Colonic mucosa (tissue), 4 donors: ENCODE measurements around the gene NECTIN1. TPM values are rescaled to one million over a fixed set of nuclear protein-coding genes. Genes with fewer than 3 reads are reported as not detected.

Experiments used
- DNase-seq: peaks from one replicate; pipeline ENCODE4 v3.0.0-alpha.2; 2020
- H3K27ac ChIP-seq: fragments of 200-600 bp; one replicate; pipeline ENCODE4 v1.8.0; 2021
- H3K27me3 ChIP-seq: fragments of 200-600 bp; one replicate; pipeline ENCODE4 v1.8.0; 2021
- H3K36me3 ChIP-seq: fragments of 200-600 bp; one replicate; pipeline ENCODE4 v1.8.0; 2021
- H3K4me1 ChIP-seq: fragments of 200-600 bp; one replicate; pipeline ENCODE4 v1.8.0; 2021; ENCODE audit warnings: mild to moderate bottlenecking
- H3K4me3 ChIP-seq: fragments of 200-600 bp; one replicate; pipeline ENCODE4 v1.8.0; 2021
- H3K9ac ChIP-seq, 2 donors: one replicate each; pipeline ENCODE4 v1.7.0; 2013; ENCODE audit warnings: control low read depth in 2 of 2, low read depth in 2 of 2, low read length in 2 of 2
- H3K9me3 ChIP-seq: fragments of 200-600 bp; one replicate; pipeline ENCODE4 v1.8.0; 2021
- CTCF ChIP-seq: fragments of 200-600 bp; IDR thresholded peaks from one replicate; pipeline ENCODE4 v1.8.0; 2022; ENCODE audit warnings: antibody characterized with exemption, mild to moderate bottlenecking
- intact Hi-C: fragments of 100-400 bp; cut with DNase I; formaldehyde crosslinking; loops from one replicate; pipeline ENCODE4 v1.14.1; 2022
- total RNA-seq, 2 donors: library from RNA; stranded (reverse); fragmentation: NEBNext Ultra II Directional in 1 of 2; extraction: Animal tissue kit (Norgen Biotek cat#: 25700) in 1 of 2; gene quantifications; one replicate each; pipeline ENCODE4 v1.2.1, GENCODE V29; 2021
- donor health status: healthy.
- donor health status: DM: no; HTN: no; CAD: no.
- donor health status: DM: no; HTN: no; CAD: no.

The NECTIN1 gene
- total RNA-seq, 2 donors from 2014 or later, result 53.0 to 59.9 TPM

- Histone ChIP-seq H3K27me3 (no peaks in the 10 kb centered on the region), H3K4me1 (no peaks in the 10 kb centered on the region), H3K9me3 (no peaks in the 10 kb centered on the region), H3K4me3 (no peak overlapping the region), H3K27ac (no peak overlapping the region), H3K9ac (no peak overlapping the region), H3K36me3 (no peaks in the 10 kb centered on the region)
- no peak for DNase-seq
- TF ChIP-seq CTCF, result no peak
- intact Hi-C loops, result no loop called here
These were observed 99.0 kb downstream of the NECTIN1 start for GRCh38 chr11:119629834-119630624.

- no peaks in the 10 kb centered on the region for H3K4me1 ChIP-seq
- no peak for TF ChIP-seq CTCF
- no peaks in the 10 kb centered on the region for H3K27me3 ChIP-seq
- DNase-seq, result no peak
- H3K36me3 ChIP-seq, result no peaks in the 10 kb centered on the region
- no peak overlapping the region for H3K27ac ChIP-seq
- no peaks in the 10 kb centered on the region for H3K9me3 ChIP-seq
- no peak overlapping the region for H3K9ac ChIP-seq
- intact Hi-C loops, result no loop called here
- no peak overlapping the region for H3K4me3 ChIP-seq
These were observed 99.9 kb downstream of the NECTIN1 start for GRCh38 chr11:119629085-119629484.

- no peaks in the 10 kb centered on the region for H3K27me3 ChIP-seq
- no peaks in the 10 kb centered on the region for H3K36me3 ChIP-seq
- no peak for DNase-seq
- intact Hi-C loops, result no loop called here
- no peaks in the 10 kb centered on the region for H3K9me3 ChIP-seq
- TF ChIP-seq CTCF, result no peak
- no peak overlapping the region for H3K27ac ChIP-seq
- no peak overlapping the region for H3K4me3 ChIP-seq
- no peak overlapping the region for H3K9ac ChIP-seq
- H3K4me1 ChIP-seq, result no peaks in the 10 kb centered on the region
These were observed 101.7 kb downstream of the NECTIN1 start for GRCh38 chr11:119627286-119627685.

GRCh38 chr11:119626871-119627270 is 102.1 kb downstream of the NECTIN1 start:
- Histone ChIP-seq H3K4me1 (no peaks in the 10 kb centered on the region), H3K9me3 (no peaks in the 10 kb centered on the region), H3K4me3 (no peak overlapping the region), H3K27me3 (no peaks in the 10 kb centered on the region), H3K27ac (no peak overlapping the region), H3K36me3 (no peaks in the 10 kb centered on the region), H3K9ac (peak overlapping the region in 1 of 2 donors; percentile 7)
- DNase-seq, result no peak
- intact Hi-C loops, result no loop called here
- TF ChIP-seq CTCF, result no peak

GRCh38 chr11:119626197-119626841 is 102.7 kb downstream of the NECTIN1 start:
- H3K9me3 ChIP-seq, result no peaks in the 10 kb centered on the region
- no peak for DNase-seq
- no peaks in the 10 kb centered on the region for H3K27me3 ChIP-seq
- peak overlapping the region in 1 of 2 donors; percentile 7 for H3K9ac ChIP-seq
- H3K4me3 ChIP-seq, result no peak overlapping the region
- H3K4me1 ChIP-seq, result no peaks in the 10 kb centered on the region
- intact Hi-C loops, result no loop called here
- no peaks in the 10 kb centered on the region for H3K36me3 ChIP-seq
- TF ChIP-seq CTCF, result no peak
- H3K27ac ChIP-seq, result no peak overlapping the region
